CD4-positive, alpha-beta T cell (primary cell): Measurements from ENCODE around the gene RCOR3. TPM values are rescaled to one million over a fixed set of nuclear protein-coding genes. Genes with fewer than 3 reads are reported as not detected.

Experiments used
- ATAC-seq: fragments of 200-7000 bp; cut with Tn5 transposase; one replicate; pipeline ENCODE4 v1.10.0; 2022; ENCODE audit warnings: mild to moderate bottlenecking; ENCODE audit not compliant: poor library complexity
- CTCF ChIA-PET: fragments of 350-600 bp; sonication (Branson Sonifier 250); formaldehyde crosslinking; loops from one replicate; lab custom pipeline; 2021; ENCODE audit warnings: antibody characterized with exemption, inconsistent platforms; lab: Charles Lee
- POLR2A ChIA-PET: fragments of 350-600 bp; sonication (Branson Sonifier 250); formaldehyde crosslinking; loops from one replicate; lab custom pipeline; 2021; ENCODE audit warnings: antibody characterized with exemption, inconsistent platforms; lab: Charles Lee
- DNase-seq, 14 experiments: peaks; one replicate each; pipeline ENCODE4 v3.0.0-alpha.2; 2013 to 2020; ENCODE audit warnings: mixed read lengths in 2 of 14
- H3K27ac ChIP-seq, 2 donors: one replicate each; pipeline versions ENCODE4 v1.5.1 to v1.7.0; 2013; ENCODE audit warnings: low read length in 2 of 2, low read depth in 1 of 2, mild to moderate bottlenecking in 1 of 2
- H3K27me3 ChIP-seq, 2 experiments: 1 replicate in 1 of 2; 2 replicates in 1 of 2; pipeline versions ENCODE4 v1.6.1 to v1.7.0; 2013; ENCODE audit warnings: low read length in 2 of 2, control low read depth in 1 of 2, mild to moderate bottlenecking in 1 of 2, moderate library complexity in 1 of 2; ENCODE audit not compliant: insufficient read depth in 2 of 2, control insufficient read depth in 1 of 2
- H3K36me3 ChIP-seq: one replicate; pipeline ENCODE4 v1.6.1; 2013; ENCODE audit warnings: low read length, control low read depth; ENCODE audit not compliant: insufficient read depth
- H3K4me1 ChIP-seq: one replicate; pipeline ENCODE4 v1.6.1; 2013; ENCODE audit warnings: low read length, control low read depth; ENCODE audit not compliant: insufficient read depth
- H3K4me3 ChIP-seq: one replicate; pipeline ENCODE4 v1.5.1; 2013; ENCODE audit warnings: mild to moderate bottlenecking, low read length, moderate library complexity
- H3K9me3 ChIP-seq, 2 experiments: 1 replicate in 1 of 2; 2 replicates in 1 of 2; pipeline versions ENCODE4 v1.6.1 to v1.7.0; 2013; ENCODE audit warnings: low read length in 2 of 2, mild to moderate bottlenecking in 2 of 2, control low read depth in 1 of 2, moderate library complexity in 1 of 2; ENCODE audit not compliant: control insufficient read depth in 1 of 2, insufficient read depth in 1 of 2
- H3K27ac Mint-ChIP-seq: one replicate; pipeline ENCODE4 v1.8.0; 2020; ENCODE audit warnings: mixed read lengths
- H3K27me3 Mint-ChIP-seq: one replicate; pipeline ENCODE4 v1.8.0; 2021; ENCODE audit warnings: mixed read lengths
- H3K36me3 Mint-ChIP-seq: one replicate; pipeline ENCODE4 v1.8.0; 2021; ENCODE audit warnings: low read depth, mixed read lengths
- H3K4me1 Mint-ChIP-seq: one replicate; pipeline ENCODE4 v1.8.0; 2021; ENCODE audit warnings: low read depth, mixed read lengths
- H3K4me3 Mint-ChIP-seq: one replicate; pipeline ENCODE4 v1.8.0; 2020; ENCODE audit warnings: mild to moderate bottlenecking, mixed read lengths
- H3K9me3 Mint-ChIP-seq: one replicate; pipeline ENCODE4 v1.8.0; 2020; ENCODE audit warnings: mixed read lengths
- CTCF ChIP-seq: fragments of 200-600 bp; IDR thresholded peaks from one replicate; pipeline ENCODE4 v1.8.0; 2022; ENCODE audit warnings: antibody characterized with exemption, mild to moderate bottlenecking
- intact Hi-C, 2 experiments: fragments of 100-400 bp; cut with DNase I in 1 of 2; cut with micrococcal nuclease in 1 of 2; formaldehyde crosslinking; loops; one replicate each; pipeline versions ENCODE4 v1.15.1 to v1.9.0; 2023 to 2025; cut with DNase I, micrococcal nuclease
- total RNA-seq, 174 experiments: library from RNA in 2 of 174; stranded (reverse) in 2 of 174; gene quantifications; one replicate each; pipeline ENCODE4 v1.2.3 and lab custom pipeline; 2021 to 2026

RCOR3 gene
- total RNA-seq, 2 experiments from 2014 or later = 55.7 to 60.5 TPM

GRCh38 chr1:211292411-211292810 lies 33.2 kb downstream of the RCOR3 start:
- DNase-seq = no peak
- ChIA-PET POLR2A (interaction anchor here (0.6 kb wide), 1 partner anchor 1541 kb away, joined by 3 read pairs; no protein-coding TSS in a partner anchor), CTCF (interaction anchor here (0.7 kb wide), 1 partner anchor 1600 kb away, joined by 3 read pairs; no protein-coding TSS in a partner anchor)
- Histone ChIP-seq H3K4me3 (no peak overlapping the region), H3K4me1 (no peaks in the 10 kb centered on the region), H3K27ac (no peak overlapping the region), H3K9me3 (no peaks in the 10 kb centered on the region), H3K27me3 (no peaks in the 10 kb centered on the region), H3K36me3 (peaks cover 79% of the 10 kb centered on the region)
- H3K36me3 Mint-ChIP-seq = peaks cover 88% of the 10 kb centered on the region
- H3K4me3 Mint-ChIP-seq = no peak overlapping the region
- no peak overlapping the region for H3K27ac Mint-ChIP-seq
- no peaks in the 10 kb centered on the region for H3K9me3 Mint-ChIP-seq
- peaks cover 30% of the 10 kb centered on the region for H3K4me1 Mint-ChIP-seq
- ATAC-seq = no peak
- no peak for TF ChIP-seq CTCF
- intact Hi-C loops = no loop called here
- no peaks in the 10 kb centered on the region for H3K27me3 Mint-ChIP-seq

GRCh38 chr1:211296396-211296795 lies 37.2 kb downstream of the RCOR3 start:
- CTCF ChIA-PET = no interaction called here
- DNase-seq (no peak), ATAC-seq (no peak)
- Mint-ChIP-seq H3K36me3 (peaks cover 90% of the 10 kb centered on the region), H3K4me1 (peaks cover 32% of the 10 kb centered on the region), H3K27me3 (no peaks in the 10 kb centered on the region), H3K4me3 (no peak overlapping the region), H3K9me3 (no peaks in the 10 kb centered on the region), H3K27ac (no peak overlapping the region)
- intact Hi-C loops = no loop called here
- TF ChIP-seq CTCF = no peak
- POLR2A ChIA-PET = no interaction called here
- Histone ChIP-seq H3K9me3 (no peaks in the 10 kb centered on the region), H3K36me3 (peaks cover 67% of the 10 kb centered on the region), H3K27ac (no peak overlapping the region), H3K4me1 (no peaks in the 10 kb centered on the region), H3K4me3 (no peak overlapping the region), H3K27me3 (no peaks in the 10 kb centered on the region)

GRCh38 chr1:211305044-211305443 lies 45.9 kb downstream of the RCOR3 start:
- peaks cover 31% of the 10 kb centered on the region for H3K4me1 Mint-ChIP-seq
- no peak for DNase-seq
- POLR2A ChIA-PET = no interaction called here

More at GRCh38 chr1:211305044-211305443, 45.9 kb downstream of the RCOR3 start:
- intact Hi-C loops = no loop called here
- peaks cover 73% of the 10 kb centered on the region for H3K36me3 Mint-ChIP-seq
- no peak for TF ChIP-seq CTCF
- Histone ChIP-seq H3K36me3 (peaks cover 35% of the 10 kb centered on the region), H3K9me3 (no peaks in the 10 kb centered on the region), H3K27me3 (no peaks in the 10 kb centered on the region), H3K4me1 (no peaks in the 10 kb centered on the region), H3K4me3 (no peak overlapping the region), H3K27ac (no peak overlapping the region)
- CTCF ChIA-PET = no interaction called here
- no peak overlapping the region for H3K4me3 Mint-ChIP-seq
- H3K9me3 Mint-ChIP-seq = no peaks in the 10 kb centered on the region
- ATAC-seq = no peak
- peak overlapping the region; percentile 13 for H3K27ac Mint-ChIP-seq
- H3K27me3 Mint-ChIP-seq = no peaks in the 10 kb centered on the region
